Thyroid gland (tissue), 4 donors: ENCODE results near the gene PDLIM3. TPM values are rescaled to one million over a fixed set of nuclear protein-coding genes. Genes with fewer than 3 reads are reported as not detected.

Source experiments
- DNase-seq, 2 donors: peaks; one replicate each; pipeline ENCODE4 v3.0.0-alpha.2; 2019
- H3K27ac ChIP-seq, 3 donors: fragments of 200-600 bp; sonication (generic); 1 replicate in 2 of 3; 2 replicates in 1 of 3; pipeline ENCODE4 v1.5.1; 2016 to 2019; ENCODE audit warnings: mild to moderate bottlenecking in 1 of 3, moderate library complexity in 1 of 3
- H3K27me3 ChIP-seq: fragments of 200-600 bp; sonication (generic); one replicate; pipeline ENCODE4 v1.5.1; 2019
- H3K36me3 ChIP-seq, 2 donors: fragments of 200-600 bp; sonication (generic); one replicate each; pipeline ENCODE4 v1.5.1; 2016 to 2019
- H3K4me1 ChIP-seq, 2 donors: fragments of 200-600 bp; sonication (generic); one replicate each; pipeline ENCODE4 v1.5.1; 2017 to 2019
- H3K4me3 ChIP-seq, 3 donors: fragments of 200-600 bp; sonication (generic); replicated peaks in 1 of 3; 1 replicate in 2 of 3; 2 replicates in 1 of 3; pipeline ENCODE4 v1.5.1; 2016; ENCODE audit warnings: mild to moderate bottlenecking in 1 of 3
- H3K9me3 ChIP-seq: fragments of 200-600 bp; sonication (generic); one replicate; pipeline ENCODE4 v1.5.1; 2017
- POLR2A ChIP-seq, 2 donors: fragments of 450-650 bp; IDR thresholded peaks; one replicate each; pipeline ENCODE4 v1.6.1; 2017; ENCODE audit warnings: antibody characterized with exemption in 2 of 2, mild to moderate bottlenecking in 2 of 2, moderate library complexity in 1 of 2
- WGBS, 2 donors: methylation state at CpG; one replicate each; pipeline ENCODE4 v1.1.5; 2017; 5-methylcytosine and 5-hydroxymethylcytosine counted together
- intact Hi-C: fragments of 100-400 bp; cut with DNase I; formaldehyde crosslinking; loops from one replicate; pipeline ENCODE4 v1.15.1; 2023
- total RNA-seq, 4 donors: library from RNA; depleted of rRNA; stranded (reverse); fragments of >200 nt; gene quantifications; one replicate each; pipeline ENCODE4 v1.2.3, GENCODE V29; 2016
- TF ChIP-seq, protein P1 (sequence below), 6 experiments: fragments of 200-600 bp in 3 of 6; fragments of 450-650 bp in 3 of 6; sonication (generic) in 3 of 6; IDR thresholded peaks; one replicate each; pipeline ENCODE4 v1.5.1; 2016 to 2019; ENCODE audit warnings: antibody characterized with exemption in 6 of 6, mild to moderate bottlenecking in 2 of 6, inconsistent platforms in 1 of 6, moderate library complexity in 1 of 6

PDLIM3 gene
- total RNA-seq, 4 donors from 2014 or later = 124 to 411 (median 252) TPM

DNA sequence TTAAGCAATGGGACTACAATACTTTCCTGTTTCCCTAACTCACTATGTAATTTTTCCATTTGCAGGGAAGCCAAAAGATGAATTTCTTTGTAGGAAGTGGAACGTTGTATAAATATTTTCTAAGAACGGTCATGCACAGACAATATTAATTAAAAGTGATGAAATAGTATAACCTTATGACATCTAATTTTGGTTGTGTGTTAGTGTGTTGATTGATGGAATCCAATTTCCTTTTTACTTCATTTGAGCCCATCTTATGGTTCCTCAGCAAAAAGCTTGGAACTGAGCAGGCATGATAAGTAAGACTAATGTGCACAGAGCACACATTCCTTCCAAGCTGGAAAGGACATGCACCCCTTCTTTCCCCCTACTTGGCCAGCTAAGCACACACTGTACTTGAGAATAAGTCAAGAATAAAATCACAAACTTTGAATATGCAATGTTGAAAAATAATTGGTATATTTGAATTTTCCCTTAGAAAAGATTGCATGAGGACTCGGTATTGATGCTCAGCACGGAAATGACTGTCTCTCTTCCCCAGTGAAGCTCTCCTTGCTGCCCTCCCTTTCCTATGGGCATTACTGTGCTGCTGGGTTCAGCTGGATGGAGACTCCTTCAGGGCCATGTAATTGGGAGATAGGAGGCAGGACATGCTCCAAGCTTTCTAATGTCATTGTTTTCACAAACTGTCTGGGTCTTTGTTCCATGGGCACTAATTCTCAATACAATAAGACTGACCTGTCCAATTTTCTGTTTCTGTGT is 19.2 kb upstream of the PDLIM3 start:
- intact Hi-C loops = no loop called here
- no peak overlapping the region for H3K27ac ChIP-seq

DNA sequence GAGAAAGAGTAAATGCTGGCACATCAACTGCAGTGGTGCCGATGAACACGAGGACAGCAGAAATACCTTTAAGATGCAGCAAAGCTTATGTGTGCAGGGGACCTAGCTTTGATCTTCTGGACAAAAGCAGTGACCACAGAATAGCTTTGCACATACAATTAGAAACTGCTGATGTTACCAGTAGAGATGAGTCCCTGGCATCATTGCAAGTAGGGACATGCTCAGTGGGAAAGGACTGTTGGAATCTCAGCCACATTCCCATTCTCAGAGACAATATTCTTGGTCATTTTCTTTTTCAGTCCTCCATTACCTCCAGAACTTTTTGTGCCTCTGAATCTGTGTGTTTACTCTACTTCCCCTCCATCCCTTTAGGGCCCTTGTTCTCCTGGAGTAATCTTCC is 16.9 kb upstream of the PDLIM3 start:
- H3K27ac ChIP-seq = no peak overlapping the region
- peaks cover 4 to 12% of the 10 kb centered on the region in 2 donors for H3K4me1 ChIP-seq
- no peaks in the 10 kb centered on the region for H3K36me3 ChIP-seq
- no peaks in the 10 kb centered on the region for H3K27me3 ChIP-seq
- no peaks in the 10 kb centered on the region for H3K9me3 ChIP-seq
- no peak for DNase-seq
- intact Hi-C loops = no loop called here
- TF ChIP-seq POLR2A (IDR thresholded peaks at IDR 0.05) = no peak
- TF ChIP-seq, protein P1, sequence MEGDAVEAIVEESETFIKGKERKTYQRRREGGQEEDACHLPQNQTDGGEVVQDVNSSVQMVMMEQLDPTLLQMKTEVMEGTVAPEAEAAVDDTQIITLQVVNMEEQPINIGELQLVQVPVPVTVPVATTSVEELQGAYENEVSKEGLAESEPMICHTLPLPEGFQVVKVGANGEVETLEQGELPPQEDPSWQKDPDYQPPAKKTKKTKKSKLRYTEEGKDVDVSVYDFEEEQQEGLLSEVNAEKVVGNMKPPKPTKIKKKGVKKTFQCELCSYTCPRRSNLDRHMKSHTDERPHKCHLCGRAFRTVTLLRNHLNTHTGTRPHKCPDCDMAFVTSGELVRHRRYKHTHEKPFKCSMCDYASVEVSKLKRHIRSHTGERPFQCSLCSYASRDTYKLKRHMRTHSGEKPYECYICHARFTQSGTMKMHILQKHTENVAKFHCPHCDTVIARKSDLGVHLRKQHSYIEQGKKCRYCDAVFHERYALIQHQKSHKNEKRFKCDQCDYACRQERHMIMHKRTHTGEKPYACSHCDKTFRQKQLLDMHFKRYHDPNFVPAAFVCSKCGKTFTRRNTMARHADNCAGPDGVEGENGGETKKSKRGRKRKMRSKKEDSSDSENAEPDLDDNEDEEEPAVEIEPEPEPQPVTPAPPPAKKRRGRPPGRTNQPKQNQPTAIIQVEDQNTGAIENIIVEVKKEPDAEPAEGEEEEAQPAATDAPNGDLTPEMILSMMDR (IDR thresholded peaks at IDR 0.05) = no peak
- 92 to 93% methylated on average over 2 of the region's 2 CpGs for WGBS, 2 donors
- no peak overlapping the region for H3K4me3 ChIP-seq

More for the DNA sequence above, 19.2 kb upstream of the PDLIM3 start:
- no peaks in the 10 kb centered on the region for H3K36me3 ChIP-seq
- H3K4me3 ChIP-seq = no peak overlapping the region
- WGBS, 2 donors = 54 to 71% methylated on average over 4 of the region's 4 CpGs
- no peaks in the 10 kb centered on the region for H3K27me3 ChIP-seq
- H3K4me1 ChIP-seq = peaks cover 8 to 16% of the 10 kb centered on the region in 2 donors
- no peaks in the 10 kb centered on the region for H3K9me3 ChIP-seq
- DNase-seq = peak in 1 of 2 donors; percentile 21
- no peak for TF ChIP-seq POLR2A (IDR thresholded peaks at IDR 0.05)
- TF ChIP-seq, protein P1 (IDR thresholded peaks at IDR 0.05) = no peak

DNA sequence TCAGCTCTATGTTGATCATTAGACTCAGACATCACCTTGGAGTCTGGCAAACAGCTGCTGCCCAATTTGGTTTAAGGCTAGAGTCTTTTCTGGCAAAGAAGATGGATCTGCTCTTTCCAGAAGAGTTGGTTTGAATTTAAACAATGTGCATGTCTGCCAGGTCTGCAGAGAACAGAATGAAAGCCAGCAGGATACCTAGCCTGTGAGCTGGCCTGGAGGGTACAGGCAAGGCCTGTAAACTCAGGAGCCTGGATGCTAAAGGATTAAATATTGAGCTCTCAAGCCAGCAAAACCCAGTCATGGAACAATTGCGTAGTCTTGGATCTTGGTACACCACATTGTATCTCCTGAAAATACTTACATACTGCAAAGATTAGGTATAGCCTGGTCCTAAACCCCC is 15.6 kb upstream of the PDLIM3 start:
- H3K27ac ChIP-seq = no peak overlapping the region
- H3K4me3 ChIP-seq = no peak overlapping the region
- H3K4me1 ChIP-seq = peaks cover 4 to 12% of the 10 kb centered on the region in 2 donors
- DNase-seq = no peak
- intact Hi-C loops = no loop called here
- TF ChIP-seq, protein P1 (IDR thresholded peaks at IDR 0.05) = no peak
- TF ChIP-seq POLR2A (IDR thresholded peaks at IDR 0.05) = no peak
- H3K27me3 ChIP-seq = no peaks in the 10 kb centered on the region
- no peaks in the 10 kb centered on the region for H3K9me3 ChIP-seq
- 88 to 95% methylated on average over 1 of the region's 1 CpG for WGBS, 2 donors
- H3K36me3 ChIP-seq = no peaks in the 10 kb centered on the region

DNA sequence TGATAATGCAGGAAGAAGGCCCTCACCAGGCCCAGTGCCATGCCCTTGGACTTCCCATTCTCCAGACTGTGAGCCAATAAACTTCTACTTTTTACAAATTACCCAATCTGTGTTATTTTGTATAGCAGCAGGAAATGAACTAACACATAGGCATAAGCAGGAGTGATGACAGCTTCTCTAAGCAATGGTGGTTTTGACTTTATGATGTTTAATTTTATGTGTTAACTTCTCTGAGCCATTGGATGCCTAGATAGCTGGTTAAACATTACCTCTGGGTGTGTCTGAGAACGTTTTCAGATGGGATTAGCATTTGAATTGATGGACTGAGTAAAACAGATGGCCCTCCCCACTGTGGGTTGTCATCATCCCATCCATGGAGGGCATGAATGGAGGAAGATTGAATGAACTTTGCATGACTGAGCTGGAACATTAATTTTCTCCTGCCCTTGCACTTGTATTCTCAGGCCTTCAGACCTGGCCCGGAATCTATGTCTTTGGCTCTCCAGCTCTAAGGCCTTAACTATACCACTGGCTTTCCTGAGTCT is 13.9 kb upstream of the PDLIM3 start:
- intact Hi-C loops = no loop called here
- no peak for DNase-seq
- H3K27me3 ChIP-seq = no peaks in the 10 kb centered on the region
- H3K4me3 ChIP-seq = no peak overlapping the region
- H3K9me3 ChIP-seq = no peaks in the 10 kb centered on the region
- H3K36me3 ChIP-seq = no peaks in the 10 kb centered on the region
- whole genome bisulfite sequencing, 2 donors = 73 to 79% methylated on average over 2 of the region's 2 CpGs
- TF ChIP-seq POLR2A (IDR thresholded peaks at IDR 0.05) = no peak
- TF ChIP-seq, protein P1 (IDR thresholded peaks at IDR 0.05) = no peak
- H3K27ac ChIP-seq = no peak overlapping the region
- peaks cover 0 to 4% of the 10 kb centered on the region in 2 donors for H3K4me1 ChIP-seq

DNA sequence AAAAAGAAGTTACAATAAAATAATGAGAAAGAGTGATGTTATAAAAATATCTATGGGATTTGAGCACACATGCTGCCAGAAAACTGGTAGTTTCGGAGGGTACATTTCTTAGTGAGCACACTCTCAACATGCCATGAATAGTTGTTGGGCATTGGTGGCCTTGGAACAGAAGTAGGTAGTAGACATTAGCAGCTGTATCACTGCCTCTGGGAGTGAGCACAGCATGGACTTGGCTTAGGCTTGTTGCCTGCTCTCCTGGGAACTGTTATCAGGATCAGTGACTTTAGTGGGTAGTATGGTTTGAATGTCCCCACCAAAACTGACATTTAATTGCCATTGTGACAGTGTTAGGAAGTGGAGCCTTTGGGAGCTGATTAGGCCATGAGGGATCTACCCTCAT is 13.3 kb upstream of the PDLIM3 start:
- Histone ChIP-seq H3K4me3 (no peak overlapping the region), H3K4me1 (no peaks in the 10 kb centered on the region), H3K36me3 (no peaks in the 10 kb centered on the region), H3K9me3 (no peaks in the 10 kb centered on the region), H3K27ac (no peak overlapping the region), H3K27me3 (no peaks in the 10 kb centered on the region)
- TF ChIP-seq POLR2A (IDR thresholded peaks at IDR 0.05) = no peak
- TF ChIP-seq, protein P1 (IDR thresholded peaks at IDR 0.05) = no peak
- intact Hi-C loops = no loop called here
- DNase-seq = no peak
- 89 to 91% methylated on average over 1 of the region's 1 CpG for WGBS, 2 donors
